Stomach (tissue), 4 donors: ENCODE results near the gene MAGEA11.

Source experiments
- EP300 ChIP-seq: sonication (generic); formaldehyde crosslinking; IDR thresholded peaks from one replicate; pipeline ENCODE4 v1.6.1; 2017; ENCODE audit warnings: antibody characterized with exemption
- POLR2A ChIP-seq, 4 donors: fragments of 450-650 bp; IDR thresholded peaks; one replicate each; pipeline ENCODE4 v1.6.1; 2016; ENCODE audit warnings: antibody characterized with exemption in 4 of 4, control low read depth in 2 of 4, mild to moderate bottlenecking in 1 of 4, moderate library complexity in 1 of 4
- TF ChIP-seq, protein P1 (sequence below), 7 experiments: fragments of 450-650 bp in 4 of 7; fragments of 200-600 bp in 3 of 7; sonication (generic) in 3 of 7; IDR thresholded peaks; one replicate each; pipeline ENCODE4 v1.5.1; 2016 to 2019; ENCODE audit warnings: antibody characterized with exemption in 7 of 7, control low read depth in 2 of 7, mild to moderate bottlenecking in 1 of 7

DNA sequence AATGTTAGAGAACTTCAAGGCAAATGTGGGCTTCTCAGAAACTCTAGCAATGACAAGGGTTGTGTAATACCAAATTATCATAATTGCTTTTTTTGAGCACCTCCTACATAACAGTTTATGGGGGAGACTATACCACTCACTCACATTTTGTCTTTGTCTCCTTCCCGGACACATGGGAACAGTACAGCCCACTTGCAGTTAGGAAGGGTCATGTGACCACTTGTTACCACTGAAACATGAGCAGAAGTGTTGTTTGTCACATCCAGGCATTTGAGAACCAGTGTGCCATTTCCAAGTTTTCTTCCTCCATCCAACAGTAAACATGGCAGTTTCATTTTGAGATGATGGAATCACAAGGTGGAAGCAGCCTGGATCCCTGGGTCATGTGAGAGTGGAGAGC, 6.9 kb downstream of the MAGEA11 start:
- TF ChIP-seq, protein P1, sequence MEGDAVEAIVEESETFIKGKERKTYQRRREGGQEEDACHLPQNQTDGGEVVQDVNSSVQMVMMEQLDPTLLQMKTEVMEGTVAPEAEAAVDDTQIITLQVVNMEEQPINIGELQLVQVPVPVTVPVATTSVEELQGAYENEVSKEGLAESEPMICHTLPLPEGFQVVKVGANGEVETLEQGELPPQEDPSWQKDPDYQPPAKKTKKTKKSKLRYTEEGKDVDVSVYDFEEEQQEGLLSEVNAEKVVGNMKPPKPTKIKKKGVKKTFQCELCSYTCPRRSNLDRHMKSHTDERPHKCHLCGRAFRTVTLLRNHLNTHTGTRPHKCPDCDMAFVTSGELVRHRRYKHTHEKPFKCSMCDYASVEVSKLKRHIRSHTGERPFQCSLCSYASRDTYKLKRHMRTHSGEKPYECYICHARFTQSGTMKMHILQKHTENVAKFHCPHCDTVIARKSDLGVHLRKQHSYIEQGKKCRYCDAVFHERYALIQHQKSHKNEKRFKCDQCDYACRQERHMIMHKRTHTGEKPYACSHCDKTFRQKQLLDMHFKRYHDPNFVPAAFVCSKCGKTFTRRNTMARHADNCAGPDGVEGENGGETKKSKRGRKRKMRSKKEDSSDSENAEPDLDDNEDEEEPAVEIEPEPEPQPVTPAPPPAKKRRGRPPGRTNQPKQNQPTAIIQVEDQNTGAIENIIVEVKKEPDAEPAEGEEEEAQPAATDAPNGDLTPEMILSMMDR (IDR thresholded peaks at IDR 0.05): no peak
- TF ChIP-seq EP300 (no peak), POLR2A (IDR thresholded peaks at IDR 0.05) (no peak)
